Effector memory CD4-positive, alpha-beta T cell (primary cell): ENCODE data around the gene WFIKKN2.
"Not testable (repeated sequence)": the region's sequence is repeated elsewhere in the genome, so short reads cannot be mapped to it uniquely, and the experiment has no call there.

Experiments used
- DNase-seq, 3 donors: peaks; one replicate each; pipeline ENCODE4 v3.0.0-alpha.2; 2020
- H3K27ac ChIP-seq: 2 replicates; pipeline ENCODE4 v1.7.0; 2013; ENCODE audit warnings: mild to moderate bottlenecking, low read length, moderate library complexity; ENCODE audit not compliant: insufficient read depth, poor library complexity, severe bottlenecking
- H3K27me3 ChIP-seq: replicated peaks from 2 replicates; pipeline ENCODE4 v1.7.0; 2013; ENCODE audit warnings: mild to moderate bottlenecking, low read length; ENCODE audit not compliant: insufficient read depth, control insufficient read depth, poor library complexity, severe bottlenecking
- H3K36me3 ChIP-seq: 2 replicates; pipeline ENCODE4 v1.7.0; 2013; ENCODE audit warnings: mild to moderate bottlenecking, low read length, moderate library complexity; ENCODE audit not compliant: control insufficient read depth, insufficient read depth
- H3K4me1 ChIP-seq: 2 replicates; pipeline ENCODE4 v1.7.0; 2013; ENCODE audit warnings: low read length, mild to moderate bottlenecking; ENCODE audit not compliant: control insufficient read depth, insufficient read depth, poor library complexity, severe bottlenecking
- H3K4me3 ChIP-seq: 2 replicates; pipeline ENCODE4 v1.7.0; 2013; ENCODE audit warnings: low read length, low read depth, mild to moderate bottlenecking; ENCODE audit not compliant: insufficient read depth, poor library complexity, severe bottlenecking
- H3K9me3 ChIP-seq: 2 replicates; pipeline ENCODE4 v1.7.0; 2013; ENCODE audit warnings: mild to moderate bottlenecking, low read length, moderate library complexity; ENCODE audit not compliant: control insufficient read depth

WFIKKN2 gene

GRCh38 chr17:50853015-50853615 lies 17.7 kb downstream of the WFIKKN2 start:
- no peaks in the 10 kb centered on the region for H3K9me3 ChIP-seq
- H3K4me3 ChIP-seq, result no peak overlapping the region
- no peaks in the 10 kb centered on the region for H3K36me3 ChIP-seq
- no peaks in the 10 kb centered on the region for H3K27me3 ChIP-seq
- H3K4me1 ChIP-seq, result peaks cover 5% of the 10 kb centered on the region
- no peak for DNase-seq
- H3K27ac ChIP-seq, result no peak overlapping the region

GRCh38 chr17:50853781-50854180 lies 18.4 kb downstream of the WFIKKN2 start:
- no peak for DNase-seq
- Histone ChIP-seq H3K4me1 (peaks cover 5% of the 10 kb centered on the region), H3K27me3 (no peaks in the 10 kb centered on the region), H3K9me3 (no peaks in the 10 kb centered on the region), H3K4me3 (no peak overlapping the region), H3K36me3 (no peaks in the 10 kb centered on the region), H3K27ac (no peak overlapping the region)

GRCh38 chr17:50855708-50856330 lies 20.4 kb downstream of the WFIKKN2 start:
- Histone ChIP-seq H3K4me1 (peaks cover 5% of the 10 kb centered on the region), H3K27me3 (no peaks in the 10 kb centered on the region), H3K4me3 (no peak overlapping the region), H3K9me3 (no peaks in the 10 kb centered on the region), H3K36me3 (no peaks in the 10 kb centered on the region), H3K27ac (no peak overlapping the region)
- no peak for DNase-seq

- Histone ChIP-seq H3K4me1 (peaks cover 5% of the 10 kb centered on the region), H3K4me3 (no peak overlapping the region), H3K9me3 (no peaks in the 10 kb centered on the region), H3K27ac (no peak overlapping the region), H3K27me3 (no peaks in the 10 kb centered on the region), H3K36me3 (no peaks in the 10 kb centered on the region)
- DNase-seq, result no peak
Measured at GRCh38 chr17:50856431-50856830, 21.0 kb downstream of the WFIKKN2 start.

GRCh38 chr17:50858486-50859225 lies 23.3 kb downstream of the WFIKKN2 start:
- no peak overlapping the region for H3K27ac ChIP-seq
- H3K9me3 ChIP-seq, result no peaks in the 10 kb centered on the region
- H3K36me3 ChIP-seq, result peaks cover 14% of the 10 kb centered on the region
- DNase-seq, result no peak
- H3K4me3 ChIP-seq, result no peak overlapping the region
- H3K4me1 ChIP-seq, result peaks cover 14% of the 10 kb centered on the region
- no peaks in the 10 kb centered on the region for H3K27me3 ChIP-seq

GRCh38 chr17:50859727-50860126 lies 24.3 kb downstream of the WFIKKN2 start:
- not testable (repeated sequence) for H3K9me3 ChIP-seq, H3K4me3 ChIP-seq

GRCh38 chr17:50861334-50861676 lies 25.9 kb downstream of the WFIKKN2 start:
- H3K4me1 ChIP-seq, result peaks cover 19% of the 10 kb centered on the region
- peaks cover 15% of the 10 kb centered on the region for H3K36me3 ChIP-seq
- H3K9me3 ChIP-seq, result no peaks in the 10 kb centered on the region
- no peak overlapping the region for H3K4me3 ChIP-seq
- no peak for DNase-seq
- no peaks in the 10 kb centered on the region for H3K27me3 ChIP-seq
- H3K27ac ChIP-seq, result peak overlapping the region; percentile 31

More at GRCh38 chr17:50859727-50860126, 24.3 kb downstream of the WFIKKN2 start:
- DNase-seq, H3K27me3 ChIP-seq, H3K27ac ChIP-seq: not testable (repeated sequence)
- Histone ChIP-seq H3K36me3 (peaks cover 15% of the 10 kb centered on the region), H3K4me1 (peaks cover 19% of the 10 kb centered on the region)

GRCh38 chr17:50861822-50862528 lies 26.6 kb downstream of the WFIKKN2 start:
- Histone ChIP-seq H3K27me3 (no peaks in the 10 kb centered on the region), H3K27ac (no peak overlapping the region), H3K4me1 (peaks cover 22% of the 10 kb centered on the region), H3K4me3 (no peak overlapping the region), H3K9me3 (no peaks in the 10 kb centered on the region), H3K36me3 (peaks cover 15% of the 10 kb centered on the region)
- no peak for DNase-seq

- peak overlapping the region; percentile 90 for H3K4me3 ChIP-seq
- H3K4me1 ChIP-seq, result peaks cover 34% of the 10 kb centered on the region
- H3K27ac ChIP-seq, result no peak overlapping the region
- peaks cover 15% of the 10 kb centered on the region for H3K36me3 ChIP-seq
- H3K9me3 ChIP-seq, result no peaks in the 10 kb centered on the region
- DNase-seq, result no peak
- no peaks in the 10 kb centered on the region for H3K27me3 ChIP-seq
Measured at GRCh38 chr17:50863221-50863843, 27.9 kb downstream of the WFIKKN2 start.
